GM19043 (cell line): ENCODE data around the gene KCNG3.
"Not testable (repeated sequence)": the region's sequence is repeated elsewhere in the genome, so short reads cannot be mapped to it uniquely, and the experiment has no call there.

ENCODE experiments used
- ATAC-seq: cut with Tn5 transposase; IDR thresholded peaks from one replicate; pipeline ENCODE4 v1.9.1; 2021; ENCODE audit warnings: low read depth; ENCODE audit not compliant: unreplicated experiment

Gene KCNG3

GRCh38 chr2:42435628-42436027 is 58.2 kb downstream of the KCNG3 start:
- ATAC-seq, result no peak

GRCh38 chr2:42430188-42430587 is 63.6 kb downstream of the KCNG3 start:
- ATAC-seq, result no peak

DNA sequence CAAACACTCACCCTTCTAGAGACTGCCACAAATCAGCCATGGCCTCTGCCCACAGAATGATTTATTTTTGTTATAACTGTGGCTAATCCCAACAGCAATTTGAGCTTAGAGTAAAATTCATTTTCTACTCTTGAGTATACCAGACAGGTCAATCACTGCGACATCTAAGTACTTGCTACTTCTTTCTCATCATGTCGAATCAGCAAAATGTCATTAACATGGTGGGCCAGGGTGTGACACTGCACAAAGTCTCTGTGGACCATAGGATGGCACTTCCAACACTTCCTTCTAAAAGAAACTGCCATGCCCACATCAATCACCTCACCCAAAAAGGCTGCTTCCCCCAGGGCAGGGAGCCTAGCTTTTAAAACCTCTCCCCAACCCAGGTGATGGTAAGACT is 64.4 kb downstream of the KCNG3 start:
- no peak for ATAC-seq

- ATAC-seq, result no peak
Measured at GRCh38 chr2:42425697-42426096, 68.1 kb downstream of the KCNG3 start.

DNA sequence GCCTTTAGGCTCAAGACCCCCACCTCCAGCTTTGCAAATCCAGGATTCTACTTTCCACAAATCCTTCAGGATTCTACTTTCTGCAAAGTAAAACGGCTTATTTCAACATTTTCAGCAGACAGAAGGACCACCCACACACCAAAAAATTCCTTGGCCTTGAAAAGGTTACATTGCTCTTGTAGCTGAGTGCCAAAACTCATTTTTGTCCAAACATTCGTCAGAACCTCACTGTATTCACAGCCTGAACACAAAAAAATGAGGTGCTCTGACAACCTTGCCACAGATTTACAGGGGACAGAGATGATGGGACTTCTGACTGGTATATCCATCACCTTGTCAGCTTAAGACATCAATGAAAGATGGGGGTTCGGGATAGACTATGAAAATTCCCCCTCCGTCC is 69.7 kb downstream of the KCNG3 start:
- ATAC-seq, result no peak

- no peak for ATAC-seq
Measured at GRCh38 chr2:42421601-42422239, 72.1 kb downstream of the KCNG3 start.

GRCh38 chr2:42421157-42421485 is 72.7 kb downstream of the KCNG3 start:
- no peak for ATAC-seq

- no peak for ATAC-seq
Measured at GRCh38 chr2:42414648-42415047, 79.1 kb downstream of the KCNG3 start.

- no peak for ATAC-seq
Measured at GRCh38 chr2:42414158-42414557, 79.6 kb downstream of the KCNG3 start.

GRCh38 chr2:42410742-42411514 is 82.9 kb downstream of the KCNG3 start:
- ATAC-seq, result no peak

- ATAC-seq, result no peak
Measured at GRCh38 chr2:42408009-42408408, 85.8 kb downstream of the KCNG3 start.

DNA sequence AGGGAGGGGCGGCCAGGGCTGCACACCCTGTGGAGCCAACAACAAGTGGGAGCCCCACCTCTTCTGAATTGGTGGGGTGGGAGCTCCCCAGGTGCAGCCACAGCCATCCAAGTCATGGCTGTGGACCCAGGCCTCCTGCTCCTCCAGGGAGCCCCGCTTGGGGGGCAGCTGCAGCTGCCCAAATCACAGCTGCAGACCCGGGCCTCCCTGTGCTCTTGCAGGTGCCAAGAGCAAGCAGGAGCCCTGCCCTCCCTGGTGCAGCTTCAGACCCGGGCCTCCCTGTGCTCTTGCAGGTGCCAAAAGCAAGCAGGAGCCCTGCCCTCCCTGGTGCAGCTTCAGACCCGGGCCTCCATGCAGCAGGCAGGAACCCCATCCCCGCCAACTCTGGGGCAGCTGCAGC is 86.3 kb downstream of the KCNG3 start:
- no peak for ATAC-seq

- no peak for ATAC-seq
Measured at GRCh38 chr2:42404676-42405075, 89.1 kb downstream of the KCNG3 start.

DNA sequence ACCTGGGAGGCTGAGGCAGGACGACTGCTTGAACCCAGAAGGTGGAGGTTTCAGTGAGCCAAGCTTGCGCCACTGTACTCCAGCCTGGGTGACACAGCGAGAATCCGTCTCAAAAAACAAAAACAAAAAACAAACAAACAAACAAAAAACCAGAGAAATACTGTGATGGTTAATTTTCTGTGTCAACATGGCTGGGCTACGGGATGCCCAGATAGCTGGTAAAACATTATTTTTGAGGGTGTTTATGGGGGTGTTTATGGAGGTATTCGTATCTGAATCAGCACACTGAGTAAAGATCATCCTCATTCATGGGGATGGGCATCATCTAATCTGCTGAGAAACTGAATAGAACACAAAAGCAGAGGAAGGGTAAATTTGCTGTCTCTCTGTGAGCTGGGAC is 92.0 kb downstream of the KCNG3 start:
- no peak for ATAC-seq

DNA sequence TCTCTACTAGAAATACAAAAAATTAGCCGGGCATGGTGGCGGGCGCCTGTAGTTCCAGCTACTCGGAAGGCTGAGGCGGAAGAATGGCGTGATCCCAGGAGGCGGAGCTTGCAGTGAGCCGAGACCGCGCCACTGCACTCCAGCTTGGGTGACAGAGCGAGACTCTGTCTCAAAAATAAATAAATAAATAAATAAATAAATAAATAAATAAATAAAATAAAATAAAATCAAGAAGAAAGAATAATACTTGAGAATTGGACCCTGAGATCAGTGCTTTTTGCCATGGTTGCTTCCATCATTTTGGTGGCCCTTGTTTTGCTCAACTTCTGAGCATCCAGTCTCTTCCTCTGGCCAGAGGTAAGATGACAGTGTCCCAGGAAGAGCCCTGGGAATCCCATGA is 95.7 kb downstream of the KCNG3 start:
- ATAC-seq, result not testable (repeated sequence)

GRCh38 chr2:42393320-42393719 is 100.5 kb downstream of the KCNG3 start:
- ATAC-seq, result not testable (repeated sequence)

DNA sequence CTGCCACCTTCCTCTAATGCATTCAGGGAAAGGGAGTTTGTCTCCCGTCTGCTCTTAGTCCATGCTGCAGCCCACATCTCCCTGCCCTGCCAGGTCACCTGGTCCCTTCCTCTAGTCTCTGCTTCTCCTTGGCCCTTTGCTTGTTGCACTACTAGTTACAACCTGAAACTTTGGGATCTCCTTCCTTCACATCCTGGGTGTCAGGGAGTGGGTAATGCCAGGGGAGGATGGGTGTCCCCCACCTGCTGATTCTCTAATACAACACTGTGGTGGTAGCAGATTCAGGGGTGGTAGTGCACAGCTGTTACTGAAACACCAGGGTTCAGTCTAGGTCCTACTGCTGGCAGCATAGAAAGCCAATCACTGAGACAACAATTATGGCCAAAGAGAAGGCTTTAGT is 101.6 kb downstream of the KCNG3 start:
- no peak for ATAC-seq
